Measurements from ENCODE around the gene NMT1. TPM values are rescaled to one million over a fixed set of nuclear protein-coding genes. Genes with fewer than 3 reads are reported as not detected.

NMT1 gene
- total RNA-seq, 1 donor from 2014 or later: 96.5 TPM

- Mint-ChIP-seq H3K9me3 (ENCODE audit: unreplicated experiment) (no peaks in the 10 kb centered on the region), H3K27ac (ENCODE audit: unreplicated experiment) (no peak overlapping the region), H3K27me3 (ENCODE audit: unreplicated experiment) (peaks cover 5% of the 10 kb centered on the region), H3K36me3 (ENCODE audit: unreplicated experiment) (no peaks in the 10 kb centered on the region), H3K4me3 (ENCODE audit: unreplicated experiment) (no peak overlapping the region), H3K4me1 (ENCODE audit: low read depth, unreplicated experiment) (peaks cover 4% of the 10 kb centered on the region)
- DNase-seq: no peak
- TF ChIP-seq, protein P1, sequence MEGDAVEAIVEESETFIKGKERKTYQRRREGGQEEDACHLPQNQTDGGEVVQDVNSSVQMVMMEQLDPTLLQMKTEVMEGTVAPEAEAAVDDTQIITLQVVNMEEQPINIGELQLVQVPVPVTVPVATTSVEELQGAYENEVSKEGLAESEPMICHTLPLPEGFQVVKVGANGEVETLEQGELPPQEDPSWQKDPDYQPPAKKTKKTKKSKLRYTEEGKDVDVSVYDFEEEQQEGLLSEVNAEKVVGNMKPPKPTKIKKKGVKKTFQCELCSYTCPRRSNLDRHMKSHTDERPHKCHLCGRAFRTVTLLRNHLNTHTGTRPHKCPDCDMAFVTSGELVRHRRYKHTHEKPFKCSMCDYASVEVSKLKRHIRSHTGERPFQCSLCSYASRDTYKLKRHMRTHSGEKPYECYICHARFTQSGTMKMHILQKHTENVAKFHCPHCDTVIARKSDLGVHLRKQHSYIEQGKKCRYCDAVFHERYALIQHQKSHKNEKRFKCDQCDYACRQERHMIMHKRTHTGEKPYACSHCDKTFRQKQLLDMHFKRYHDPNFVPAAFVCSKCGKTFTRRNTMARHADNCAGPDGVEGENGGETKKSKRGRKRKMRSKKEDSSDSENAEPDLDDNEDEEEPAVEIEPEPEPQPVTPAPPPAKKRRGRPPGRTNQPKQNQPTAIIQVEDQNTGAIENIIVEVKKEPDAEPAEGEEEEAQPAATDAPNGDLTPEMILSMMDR (IDR thresholded peaks at IDR 0.05; ENCODE audit: partially characterized antibody, unreplicated experiment): no peak
Measured at GRCh38 chr17:45110676-45111611, 49.8 kb downstream of the NMT1 start.

DNA sequence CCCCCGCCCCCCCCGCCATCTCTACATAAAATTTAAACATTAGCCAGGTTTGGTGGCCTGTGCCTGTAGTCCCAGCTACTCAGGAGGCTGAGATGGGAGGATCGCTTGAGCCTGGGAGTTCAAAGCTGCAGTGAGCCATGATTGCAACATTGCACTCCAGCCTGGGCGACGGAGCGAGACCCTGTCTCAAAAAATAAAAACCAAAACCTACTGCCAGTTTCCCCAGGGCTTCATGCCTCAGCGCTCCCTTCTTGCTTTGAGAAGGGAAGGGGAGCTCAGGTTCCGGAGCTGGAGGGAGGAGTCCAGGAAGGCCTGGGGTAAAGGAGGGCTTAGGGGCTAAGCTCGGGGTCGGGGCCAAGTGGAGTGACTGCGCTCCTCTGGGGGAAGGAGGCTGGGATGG is 50.7 kb downstream of the NMT1 start:
- H3K9me3 Mint-ChIP-seq (ENCODE audit: unreplicated experiment): no peaks in the 10 kb centered on the region
- H3K4me3 Mint-ChIP-seq (ENCODE audit: unreplicated experiment): no peak overlapping the region
- DNase-seq: no peak
- H3K36me3 Mint-ChIP-seq (ENCODE audit: unreplicated experiment): no peaks in the 10 kb centered on the region
- TF ChIP-seq, protein P1 (IDR thresholded peaks at IDR 0.05; ENCODE audit: partially characterized antibody, unreplicated experiment): no peak
- H3K27ac Mint-ChIP-seq (ENCODE audit: unreplicated experiment): no peak overlapping the region
- peaks cover 9% of the 10 kb centered on the region for H3K4me1 Mint-ChIP-seq (ENCODE audit: low read depth, unreplicated experiment)
- peaks cover 5% of the 10 kb centered on the region for H3K27me3 Mint-ChIP-seq (ENCODE audit: unreplicated experiment)

- Mint-ChIP-seq H3K4me3 (ENCODE audit: unreplicated experiment) (no peak overlapping the region), H3K9me3 (ENCODE audit: unreplicated experiment) (no peaks in the 10 kb centered on the region), H3K36me3 (ENCODE audit: unreplicated experiment) (no peaks in the 10 kb centered on the region), H3K27me3 (ENCODE audit: unreplicated experiment) (peaks cover 5% of the 10 kb centered on the region), H3K4me1 (ENCODE audit: low read depth, unreplicated experiment) (peaks cover 9% of the 10 kb centered on the region), H3K27ac (ENCODE audit: unreplicated experiment) (no peak overlapping the region)
- TF ChIP-seq, protein P1 (IDR thresholded peaks at IDR 0.05; ENCODE audit: partially characterized antibody, unreplicated experiment): no peak
- DNase-seq: no peak
Measured at GRCh38 chr17:45112559-45113423, 51.7 kb downstream of the NMT1 start.

DNA sequence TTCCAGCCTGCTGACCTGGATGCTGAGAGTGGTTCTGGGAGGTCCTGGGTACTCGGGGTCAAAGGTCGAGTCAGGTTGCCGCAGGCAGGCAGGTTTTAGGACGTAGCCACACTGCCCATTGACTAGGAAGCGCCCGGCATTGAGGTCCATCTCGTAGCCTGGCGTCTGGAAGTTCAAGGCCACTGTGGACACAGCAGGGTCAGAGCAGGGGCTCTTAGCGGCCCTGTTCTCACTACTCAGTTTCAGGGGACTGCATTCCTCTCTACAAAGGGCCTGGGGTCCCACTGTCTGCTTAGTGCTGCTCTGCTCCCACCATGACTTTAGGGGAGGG is 52.3 kb downstream of the NMT1 start:
- peaks cover 9% of the 10 kb centered on the region for H3K4me1 Mint-ChIP-seq (ENCODE audit: low read depth, unreplicated experiment)
- H3K36me3 Mint-ChIP-seq (ENCODE audit: unreplicated experiment): no peaks in the 10 kb centered on the region
- DNase-seq: no peak
- no peak overlapping the region for H3K4me3 Mint-ChIP-seq (ENCODE audit: unreplicated experiment)
- no peaks in the 10 kb centered on the region for H3K9me3 Mint-ChIP-seq (ENCODE audit: unreplicated experiment)
- no peak overlapping the region for H3K27ac Mint-ChIP-seq (ENCODE audit: unreplicated experiment)
- peaks cover 5% of the 10 kb centered on the region for H3K27me3 Mint-ChIP-seq (ENCODE audit: unreplicated experiment)
- TF ChIP-seq, protein P1 (IDR thresholded peaks at IDR 0.05; ENCODE audit: partially characterized antibody, unreplicated experiment): no peak
